CD4-positive, alpha-beta T cell (primary cell): Measurements from ENCODE around the gene NT5DC1. TPM values are rescaled to one million over a fixed set of nuclear protein-coding genes. Genes with fewer than 3 reads are reported as not detected.

ENCODE experiments used
- ATAC-seq: fragments of 200-7000 bp; cut with Tn5 transposase; one replicate; pipeline ENCODE4 v1.10.0; 2022; ENCODE audit warnings: mild to moderate bottlenecking; ENCODE audit not compliant: poor library complexity
- CTCF ChIA-PET: fragments of 350-600 bp; sonication (Branson Sonifier 250); formaldehyde crosslinking; loops from one replicate; lab custom pipeline; 2021; ENCODE audit warnings: antibody characterized with exemption, inconsistent platforms; lab: Charles Lee
- POLR2A ChIA-PET: fragments of 350-600 bp; sonication (Branson Sonifier 250); formaldehyde crosslinking; loops from one replicate; lab custom pipeline; 2021; ENCODE audit warnings: antibody characterized with exemption, inconsistent platforms; lab: Charles Lee
- DNase-seq, 14 experiments: peaks; one replicate each; pipeline ENCODE4 v3.0.0-alpha.2; 2013 to 2020; ENCODE audit warnings: mixed read lengths in 2 of 14
- H3K27ac ChIP-seq, 2 donors: one replicate each; pipeline versions ENCODE4 v1.5.1 to v1.7.0; 2013; ENCODE audit warnings: low read length in 2 of 2, low read depth in 1 of 2, mild to moderate bottlenecking in 1 of 2
- H3K27me3 ChIP-seq, 2 experiments: 1 replicate in 1 of 2; 2 replicates in 1 of 2; pipeline versions ENCODE4 v1.6.1 to v1.7.0; 2013; ENCODE audit warnings: low read length in 2 of 2, control low read depth in 1 of 2, mild to moderate bottlenecking in 1 of 2, moderate library complexity in 1 of 2; ENCODE audit not compliant: insufficient read depth in 2 of 2, control insufficient read depth in 1 of 2
- H3K36me3 ChIP-seq: one replicate; pipeline ENCODE4 v1.6.1; 2013; ENCODE audit warnings: low read length, control low read depth; ENCODE audit not compliant: insufficient read depth
- H3K4me1 ChIP-seq: one replicate; pipeline ENCODE4 v1.6.1; 2013; ENCODE audit warnings: low read length, control low read depth; ENCODE audit not compliant: insufficient read depth
- H3K4me3 ChIP-seq: one replicate; pipeline ENCODE4 v1.5.1; 2013; ENCODE audit warnings: mild to moderate bottlenecking, low read length, moderate library complexity
- H3K9me3 ChIP-seq, 2 experiments: 1 replicate in 1 of 2; 2 replicates in 1 of 2; pipeline versions ENCODE4 v1.6.1 to v1.7.0; 2013; ENCODE audit warnings: low read length in 2 of 2, mild to moderate bottlenecking in 2 of 2, control low read depth in 1 of 2, moderate library complexity in 1 of 2; ENCODE audit not compliant: control insufficient read depth in 1 of 2, insufficient read depth in 1 of 2
- H3K27ac Mint-ChIP-seq: one replicate; pipeline ENCODE4 v1.8.0; 2020; ENCODE audit warnings: mixed read lengths
- H3K27me3 Mint-ChIP-seq: one replicate; pipeline ENCODE4 v1.8.0; 2021; ENCODE audit warnings: mixed read lengths
- H3K36me3 Mint-ChIP-seq: one replicate; pipeline ENCODE4 v1.8.0; 2021; ENCODE audit warnings: low read depth, mixed read lengths
- H3K4me1 Mint-ChIP-seq: one replicate; pipeline ENCODE4 v1.8.0; 2021; ENCODE audit warnings: low read depth, mixed read lengths
- H3K4me3 Mint-ChIP-seq: one replicate; pipeline ENCODE4 v1.8.0; 2020; ENCODE audit warnings: mild to moderate bottlenecking, mixed read lengths
- H3K9me3 Mint-ChIP-seq: one replicate; pipeline ENCODE4 v1.8.0; 2020; ENCODE audit warnings: mixed read lengths
- CTCF ChIP-seq: fragments of 200-600 bp; IDR thresholded peaks from one replicate; pipeline ENCODE4 v1.8.0; 2022; ENCODE audit warnings: antibody characterized with exemption, mild to moderate bottlenecking
- intact Hi-C, 2 experiments: fragments of 100-400 bp; cut with DNase I in 1 of 2; cut with micrococcal nuclease in 1 of 2; formaldehyde crosslinking; loops; one replicate each; pipeline versions ENCODE4 v1.15.1 to v1.9.0; 2023 to 2025; cut with DNase I, micrococcal nuclease
- total RNA-seq, 174 experiments: library from RNA in 2 of 174; stranded (reverse) in 2 of 174; gene quantifications; one replicate each; pipeline ENCODE4 v1.2.3 and lab custom pipeline; 2021 to 2026

NT5DC1 gene
- total RNA-seq, 2 experiments from 2014 or later: 24.2 to 27.2 TPM

- CTCF ChIA-PET: interaction anchor here (1.2 kb wide), 1 partner anchor 38 kb away, joined by 3 read pairs; no protein-coding TSS in a partner anchor
- Mint-ChIP-seq H3K4me3 (no peak overlapping the region), H3K27me3 (no peaks in the 10 kb centered on the region), H3K4me1 (peaks cover 17% of the 10 kb centered on the region), H3K36me3 (peaks cover 92% of the 10 kb centered on the region), H3K9me3 (no peaks in the 10 kb centered on the region), H3K27ac (no peak overlapping the region)
- Histone ChIP-seq H3K36me3 (peaks cover 84% of the 10 kb centered on the region), H3K4me3 (no peak overlapping the region), H3K27ac (no peak overlapping the region), H3K9me3 (no peaks in the 10 kb centered on the region), H3K4me1 (no peaks in the 10 kb centered on the region), H3K27me3 (no peaks in the 10 kb centered on the region)
- no peak for TF ChIP-seq CTCF
- intact Hi-C loops: no loop called here
- POLR2A ChIA-PET: interaction anchor here (1.1 to 2.0 kb wide), 2 partner anchors 12 to 13 kb away, joined by 3 to 12 read pairs; partner anchors contain the start of gene NT5DC1
- DNase-seq (no peak), ATAC-seq (no peak)
These were observed 12.7 kb downstream of the NT5DC1 start for GRCh38 chr6:116113386-116113785.

DNA sequence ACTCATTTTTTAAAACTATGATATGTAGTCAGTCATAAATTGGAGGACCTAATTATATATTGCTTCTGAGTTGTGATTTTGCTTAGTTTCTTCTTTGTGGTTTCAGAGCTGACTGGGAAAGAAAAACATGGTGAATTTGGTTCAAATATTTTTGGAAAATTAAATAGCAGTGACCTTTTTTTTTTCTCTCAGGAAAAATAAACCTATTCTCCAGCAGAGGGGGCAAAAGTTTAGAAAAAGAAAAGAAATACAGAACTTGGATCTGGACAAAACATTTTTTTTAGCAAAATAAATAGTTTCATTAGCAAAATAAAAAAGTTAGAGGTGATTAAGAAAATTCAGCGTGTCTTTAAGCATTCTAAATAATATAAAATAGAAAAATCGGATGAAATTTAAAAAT lies 15.1 kb downstream of the NT5DC1 start:
- H3K9me3 ChIP-seq: no peaks in the 10 kb centered on the region
- Mint-ChIP-seq H3K4me3 (no peak overlapping the region), H3K27ac (no peak overlapping the region), H3K27me3 (no peaks in the 10 kb centered on the region), H3K9me3 (no peaks in the 10 kb centered on the region), H3K36me3 (peaks cover 88% of the 10 kb centered on the region), H3K4me1 (peaks cover 9% of the 10 kb centered on the region)
- no peak overlapping the region for H3K4me3 ChIP-seq
- no peak for TF ChIP-seq CTCF
- H3K4me1 ChIP-seq: no peaks in the 10 kb centered on the region
- H3K27ac ChIP-seq: no peak overlapping the region
- ChIA-PET POLR2A (no interaction called here), CTCF (no interaction called here)
- intact Hi-C loops: no loop called here
- peaks cover 68% of the 10 kb centered on the region for H3K36me3 ChIP-seq
- H3K27me3 ChIP-seq: no peaks in the 10 kb centered on the region
- no peak for DNase-seq
- ATAC-seq: no peak

DNA sequence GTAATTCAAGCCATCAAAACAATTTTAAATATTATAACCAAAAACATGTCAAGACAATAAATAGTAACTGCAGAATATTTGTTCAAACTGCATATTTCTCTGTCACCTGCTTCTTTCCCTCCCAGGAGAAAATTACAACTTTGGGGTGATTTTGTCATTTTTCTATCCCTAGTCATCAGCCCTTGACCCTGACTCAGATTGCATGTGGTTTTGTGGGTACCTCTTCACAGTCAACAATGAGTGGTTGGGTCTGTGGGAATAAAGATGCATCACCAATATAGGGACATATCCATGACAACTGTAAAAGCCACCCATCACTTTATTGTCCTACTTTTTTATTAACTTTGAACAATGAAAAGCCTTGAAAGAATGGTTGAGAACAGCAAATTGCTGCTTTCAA lies 18.0 kb downstream of the NT5DC1 start:
- Histone ChIP-seq H3K36me3 (peaks cover 41% of the 10 kb centered on the region), H3K27ac (no peak overlapping the region), H3K4me3 (no peak overlapping the region), H3K4me1 (no peaks in the 10 kb centered on the region), H3K27me3 (no peaks in the 10 kb centered on the region), H3K9me3 (no peaks in the 10 kb centered on the region)
- CTCF ChIA-PET: interaction anchor here (1.9 kb wide), 1 partner anchor 12 kb away, joined by 7 read pairs; no protein-coding TSS in a partner anchor
- H3K27me3 Mint-ChIP-seq: no peaks in the 10 kb centered on the region
- no peak overlapping the region for H3K27ac Mint-ChIP-seq
- no peaks in the 10 kb centered on the region for H3K9me3 Mint-ChIP-seq
- no peak for TF ChIP-seq CTCF
- H3K36me3 Mint-ChIP-seq: peaks cover 67% of the 10 kb centered on the region
- POLR2A ChIA-PET: no interaction called here
- ATAC-seq (no peak), DNase-seq (no peak)
- intact Hi-C loops: no loop called here
- H3K4me3 Mint-ChIP-seq: no peak overlapping the region
- no peaks in the 10 kb centered on the region for H3K4me1 Mint-ChIP-seq
